ENCODE results near the gene KLHL29.

Gene KLHL29

GRCh38 chr2:23544589-23545295 is 159.8 kb downstream of the KLHL29 start:
- in situ Hi-C loops (cut with MboI; ENCODE audit: low sequenced_read_pairs), result no loop called here

DNA sequence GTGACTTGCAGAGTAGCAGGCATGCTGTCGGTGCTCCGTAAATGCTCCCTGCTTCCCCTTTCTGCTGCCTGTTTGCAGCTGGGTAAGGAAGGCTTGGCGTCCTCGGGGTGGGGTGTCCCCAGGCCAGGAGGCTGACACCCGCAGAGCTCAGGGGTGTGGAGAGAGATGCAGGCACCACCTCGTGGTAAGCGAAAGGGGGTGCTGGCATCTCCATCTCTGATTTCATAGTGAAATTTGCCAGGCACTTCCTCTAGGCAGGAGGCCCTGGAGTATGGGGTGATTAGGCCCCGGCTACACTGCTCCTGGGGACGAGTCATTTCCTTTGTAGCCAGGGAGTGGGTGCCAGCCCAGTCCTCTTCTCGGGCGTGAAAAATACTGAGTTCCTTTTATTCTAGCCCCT is 160.4 kb downstream of the KLHL29 start:
- in situ Hi-C loops (cut with MboI; ENCODE audit: low sequenced_read_pairs), result no loop called here

- in situ Hi-C loops (cut with MboI; ENCODE audit: low sequenced_read_pairs), result no loop called here
Measured at GRCh38 chr2:23545811-23546210, 160.8 kb downstream of the KLHL29 start.

DNA sequence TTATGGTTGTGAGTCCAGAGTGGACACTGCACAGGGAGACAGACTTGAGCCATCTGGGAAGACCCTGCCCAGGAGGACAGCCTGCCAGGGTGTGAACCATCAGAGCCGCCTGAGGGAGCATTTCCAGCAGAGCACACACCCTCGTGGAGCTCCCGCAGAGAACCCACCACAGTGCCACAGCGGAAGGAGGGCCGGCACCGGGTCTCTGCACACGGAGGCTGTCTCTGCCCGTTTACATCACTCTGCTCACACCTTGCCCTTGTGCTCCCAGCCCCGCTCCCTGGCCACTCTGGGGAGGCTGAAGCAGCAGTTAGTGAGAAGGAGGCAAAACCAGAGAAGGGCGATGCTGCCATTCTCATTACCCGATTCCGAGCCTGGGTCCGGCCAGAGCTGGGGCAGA is 161.9 kb downstream of the KLHL29 start:
- in situ Hi-C loops (cut with MboI; ENCODE audit: low sequenced_read_pairs), result no loop called here

DNA sequence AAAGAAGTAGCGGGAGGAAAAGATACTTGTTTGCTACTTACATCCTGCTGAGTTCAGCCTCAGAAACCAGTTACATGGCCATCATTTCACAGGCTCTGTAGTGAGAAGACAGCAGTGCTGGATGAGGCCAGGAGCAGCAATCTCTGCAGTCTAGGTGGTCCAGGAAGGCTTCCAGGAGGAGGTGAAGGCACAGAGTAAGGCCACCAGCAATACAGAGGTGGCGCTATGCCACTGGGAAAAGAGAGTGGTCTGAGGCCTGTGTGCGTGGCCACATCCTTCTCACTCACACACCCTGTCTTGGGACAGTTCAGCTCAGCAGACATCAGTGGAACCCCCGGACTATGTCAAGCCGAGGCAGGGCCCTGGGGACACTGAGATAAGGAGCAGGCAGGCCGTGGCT is 162.7 kb downstream of the KLHL29 start:
- in situ Hi-C loops (cut with MboI; ENCODE audit: low sequenced_read_pairs), result no loop called here

GRCh38 chr2:23548143-23548769 is 163.3 kb downstream of the KLHL29 start:
- in situ Hi-C loops (cut with MboI; ENCODE audit: low sequenced_read_pairs), result no loop called here

GRCh38 chr2:23549051-23549450 is 164.1 kb downstream of the KLHL29 start:
- in situ Hi-C loops (cut with MboI; ENCODE audit: low sequenced_read_pairs), result no loop called here

DNA sequence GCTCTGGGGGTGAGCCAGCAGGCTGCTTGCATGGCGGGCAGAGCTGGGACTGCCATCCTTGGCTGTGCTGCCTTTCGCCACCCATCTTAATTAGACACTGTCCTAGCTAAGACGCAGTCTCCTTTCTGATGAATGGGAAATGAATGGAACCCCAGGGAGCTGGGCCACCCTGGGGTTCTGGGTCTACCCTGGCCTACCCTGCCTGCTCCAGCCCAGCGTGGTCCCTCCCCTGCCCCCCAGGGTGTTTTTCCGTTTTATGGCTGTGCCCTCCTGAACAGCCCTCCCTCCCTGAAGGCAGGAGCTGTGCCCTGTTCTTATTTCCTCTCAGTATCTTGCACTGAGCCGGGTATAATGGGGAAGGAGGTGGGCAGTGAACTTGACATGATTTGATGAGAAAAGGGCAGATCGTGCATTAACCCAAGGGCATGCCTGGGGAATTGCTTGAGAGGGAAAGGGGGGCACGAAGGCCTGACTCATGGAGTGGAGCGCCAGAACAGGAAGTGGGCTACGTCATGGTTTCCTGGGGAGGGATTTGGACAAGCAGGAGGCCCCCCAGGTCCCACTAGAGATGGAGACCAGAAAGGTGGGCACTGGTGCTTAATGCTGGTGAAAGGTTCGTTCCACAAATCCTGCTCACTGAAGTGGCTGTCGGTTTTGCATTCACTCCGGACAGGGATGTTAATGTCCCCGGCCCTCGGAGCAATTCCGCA is 165.0 kb downstream of the KLHL29 start:
- in situ Hi-C loops (cut with MboI; ENCODE audit: low sequenced_read_pairs), result no loop called here

- in situ Hi-C loops (cut with MboI; ENCODE audit: low sequenced_read_pairs), result no loop called here
Measured at GRCh38 chr2:23550553-23550952, 165.6 kb downstream of the KLHL29 start.

DNA sequence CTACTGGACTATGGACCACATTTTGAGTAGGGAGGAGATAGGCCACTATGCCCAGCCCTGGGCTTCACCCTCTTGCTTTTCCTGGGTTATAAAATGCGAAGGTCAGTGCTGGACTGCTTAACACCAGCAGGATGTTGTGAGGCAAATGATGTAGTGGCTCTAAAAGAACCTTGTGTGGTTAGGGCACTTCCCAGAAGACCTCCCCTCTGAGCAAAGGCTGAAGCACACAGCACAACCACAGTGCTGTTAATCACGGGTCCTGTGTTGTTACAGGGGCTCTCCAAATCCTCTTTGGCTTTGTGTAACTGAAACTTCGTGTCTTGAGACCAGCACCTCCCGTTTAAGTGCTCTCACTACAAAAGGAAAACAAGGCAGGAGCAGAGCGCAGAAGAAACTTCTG is 166.9 kb downstream of the KLHL29 start:
- in situ Hi-C loops (cut with MboI; ENCODE audit: low sequenced_read_pairs), result no loop called here

DNA sequence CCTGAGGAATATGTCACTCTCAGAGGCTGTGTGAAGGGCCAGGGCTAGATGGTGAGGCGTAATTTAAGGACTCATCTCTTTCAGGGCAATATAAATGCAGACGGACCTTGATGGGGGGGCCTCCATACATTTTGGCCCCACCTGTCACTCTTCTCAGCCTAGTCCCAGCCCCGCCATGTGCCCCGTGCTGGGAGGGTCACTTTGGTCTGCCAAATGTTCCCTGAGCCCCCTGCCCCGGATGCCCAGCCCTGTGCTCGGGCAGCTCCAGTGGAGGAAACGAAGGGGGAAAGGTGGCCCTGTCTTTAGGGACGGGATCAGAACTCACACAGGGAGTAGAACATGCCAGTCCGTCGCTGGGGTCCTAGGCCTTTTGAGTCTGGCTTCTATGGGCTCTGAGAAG is 168.6 kb downstream of the KLHL29 start:
- in situ Hi-C loops (cut with MboI; ENCODE audit: low sequenced_read_pairs), result no loop called here

- in situ Hi-C loops (cut with MboI; ENCODE audit: low sequenced_read_pairs), result no loop called here
Measured at GRCh38 chr2:23554054-23554697, 169.2 kb downstream of the KLHL29 start.

DNA sequence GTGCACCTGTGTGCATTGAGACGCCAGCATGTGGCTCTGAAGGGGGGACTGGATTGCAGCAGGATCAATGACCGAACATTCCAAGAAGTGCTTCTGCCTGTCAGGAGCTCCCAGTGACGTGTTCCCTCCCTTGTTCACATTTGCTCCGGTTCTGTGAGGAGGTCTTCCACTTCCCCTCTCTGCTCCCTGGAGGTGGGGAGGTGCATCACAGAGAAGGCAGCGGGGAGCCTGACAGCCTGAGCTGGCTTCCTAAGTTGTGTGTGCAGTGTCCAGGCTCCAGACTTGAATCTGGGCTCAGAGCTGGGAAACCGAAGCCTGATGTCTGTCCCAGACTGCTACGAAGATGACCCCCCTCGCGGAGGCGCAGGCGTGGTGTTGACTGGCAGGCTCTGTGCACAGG is 171.0 kb downstream of the KLHL29 start:
- in situ Hi-C loops (cut with MboI; ENCODE audit: low sequenced_read_pairs), result no loop called here

DNA sequence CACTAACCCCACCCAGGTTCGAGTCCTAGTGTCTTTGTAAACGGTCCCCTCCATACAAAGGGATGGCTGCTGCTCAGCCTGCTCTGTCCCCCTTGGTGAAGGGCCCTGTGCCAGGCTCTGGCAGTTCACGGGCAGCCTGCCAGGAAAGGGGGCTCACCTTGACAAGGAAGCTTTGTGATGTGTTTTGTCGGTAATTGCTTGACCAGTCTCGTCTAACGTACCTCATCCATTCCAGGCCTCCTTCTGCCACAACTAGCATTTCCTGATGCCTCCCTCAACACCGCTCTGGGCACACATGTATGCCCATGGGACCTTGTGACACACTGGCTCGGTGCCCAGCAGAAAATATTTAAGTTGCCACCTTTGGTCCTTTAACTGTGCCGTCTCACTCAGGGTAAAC is 171.9 kb downstream of the KLHL29 start:
- in situ Hi-C loops (cut with MboI; ENCODE audit: low sequenced_read_pairs), result no loop called here

- in situ Hi-C loops (cut with MboI; ENCODE audit: low sequenced_read_pairs), result no loop called here
Measured at GRCh38 chr2:23557455-23557854, 172.5 kb downstream of the KLHL29 start.

DNA sequence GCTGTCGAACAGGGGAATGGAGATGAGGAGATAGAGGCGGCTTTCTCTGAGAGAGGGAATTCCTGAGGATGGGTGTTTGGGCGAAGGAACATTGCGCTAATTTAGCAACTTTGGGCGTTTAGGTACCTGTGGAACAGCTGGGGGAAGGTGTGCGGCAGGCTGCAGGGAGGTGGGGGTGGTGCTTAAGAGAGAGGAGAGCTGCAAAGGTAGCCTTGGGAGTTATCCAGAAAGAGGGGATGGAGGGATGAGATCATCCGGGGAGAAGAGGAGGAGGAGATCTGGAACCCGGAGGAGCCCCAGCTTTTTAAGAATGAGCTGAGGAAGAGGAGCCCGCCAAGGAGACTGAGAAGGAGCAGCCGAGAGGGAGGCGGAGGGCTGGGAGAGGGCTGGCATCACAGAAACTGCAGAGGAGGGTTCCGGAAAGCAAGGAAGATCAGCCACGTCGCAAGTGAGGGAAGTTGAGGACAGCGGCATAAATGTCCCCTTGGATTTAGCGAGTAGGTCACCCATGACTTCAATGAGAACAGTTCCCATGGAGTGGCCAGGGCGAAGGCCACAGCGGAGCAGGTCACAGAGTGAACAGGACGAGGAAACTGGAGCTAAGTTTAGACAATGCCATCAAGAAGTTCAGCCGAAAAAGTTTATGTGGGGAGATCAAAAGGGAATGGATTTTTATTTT is 174.7 kb downstream of the KLHL29 start:
- in situ Hi-C loops (cut with MboI; ENCODE audit: low sequenced_read_pairs), result no loop called here

GRCh38 chr2:23561088-23561487 is 176.1 kb downstream of the KLHL29 start:
- in situ Hi-C loops (cut with MboI; ENCODE audit: low sequenced_read_pairs), result no loop called here

- in situ Hi-C loops (cut with MboI; ENCODE audit: low sequenced_read_pairs), result no loop called here
Measured at GRCh38 chr2:23561544-23561943, 176.6 kb downstream of the KLHL29 start.

DNA sequence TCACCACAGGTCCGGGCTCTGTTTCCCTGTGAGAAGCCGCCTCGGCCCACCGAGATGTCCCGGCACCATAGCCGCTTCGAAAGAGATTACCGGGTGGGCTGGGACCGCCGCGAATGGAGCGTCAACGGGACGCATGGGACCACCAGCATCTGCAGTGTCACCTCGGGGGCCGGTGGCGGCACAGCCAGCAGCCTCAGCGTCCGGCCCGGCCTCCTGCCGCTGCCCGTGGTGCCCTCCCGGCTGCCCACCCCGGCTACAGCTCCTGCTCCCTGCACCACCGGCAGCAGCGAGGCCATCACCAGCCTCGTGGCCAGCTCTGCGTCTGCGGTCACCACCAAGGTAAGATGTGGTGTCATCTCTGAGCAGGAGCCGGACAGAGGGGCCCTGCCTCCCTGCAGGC is 177.2 kb downstream of the KLHL29 start:
- in situ Hi-C loops (cut with MboI; ENCODE audit: low sequenced_read_pairs), result no loop called here

- in situ Hi-C loops (cut with MboI; ENCODE audit: low sequenced_read_pairs), result no loop called here
Measured at GRCh38 chr2:23563151-23563550, 178.2 kb downstream of the KLHL29 start.
